ENCODE measurements around the gene SLC25A10. TPM values are rescaled to one million over a fixed set of nuclear protein-coding genes. Genes with fewer than 3 reads are reported as not detected.
A peak's percentile ranks its signal among the peaks of the same experiment; 100 is the strongest.

The SLC25A10 gene
- total and polyA plus RNA-seq, 5 donors from 2014 or later = 2.5 to 4.3 (median 3.4) TPM

DNA sequence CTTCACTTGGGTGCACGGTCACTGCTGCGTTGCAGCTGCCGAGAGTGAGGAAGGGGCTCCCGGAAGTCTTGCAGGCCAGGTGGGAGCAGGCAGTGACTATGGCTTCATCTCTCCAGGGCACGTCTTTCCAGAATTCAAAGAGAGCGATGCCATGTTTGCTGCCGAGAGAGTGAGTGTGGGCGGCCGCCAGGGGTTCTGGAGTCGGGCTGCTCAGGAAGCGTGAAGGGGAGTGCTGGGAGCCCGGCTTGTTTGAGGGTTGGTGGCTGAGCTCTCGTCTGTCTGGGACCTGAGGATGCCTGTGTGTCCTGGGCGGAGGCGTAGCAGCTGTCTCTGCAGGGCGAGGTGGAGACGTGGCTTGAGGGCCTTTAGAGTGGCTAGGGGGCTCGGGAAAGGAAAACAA is 22.0 kb upstream of the SLC25A10 start:
- ATAC-seq (ENCODE audit: low read depth in 2 of 2) (no peak), DNase-seq (no peak)
- Mint-ChIP-seq H3K27me3 (no peaks in the 10 kb centered on the region), H3K27ac (no peak overlapping the region), H3K4me3 (peak overlapping the region in 1 of 4 donors; percentile 58), H3K4me1 (peaks cover 0 to 25% (median 1%) of the 10 kb centered on the region in 4 donors), H3K9me3 (no peaks in the 10 kb centered on the region), H3K36me3 (peaks cover 11% of the 10 kb centered on the region)
- Histone ChIP-seq H3K4me1 (ENCODE audit: control insufficient read depth, insufficient read depth, low read length, poor library complexity, severe bottlenecking) (peaks cover 8% of the 10 kb centered on the region), H3K27me3 (ENCODE audit: control insufficient read depth, insufficient read depth, low read length) (no peaks in the 10 kb centered on the region), H3K36me3 (ENCODE audit: control insufficient read depth, insufficient read depth, low read length) (peaks cover 71% of the 10 kb centered on the region), H3K4me3 (ENCODE audit: low read depth, low read length) (no peak overlapping the region), H3K27ac (ENCODE audit: insufficient read depth, low read length, poor library complexity, severe bottlenecking) (no peak overlapping the region), H3K9me3 (ENCODE audit: control insufficient read depth in 2 of 2, low read length in 2 of 2) (no peaks in the 10 kb centered on the region)

DNA sequence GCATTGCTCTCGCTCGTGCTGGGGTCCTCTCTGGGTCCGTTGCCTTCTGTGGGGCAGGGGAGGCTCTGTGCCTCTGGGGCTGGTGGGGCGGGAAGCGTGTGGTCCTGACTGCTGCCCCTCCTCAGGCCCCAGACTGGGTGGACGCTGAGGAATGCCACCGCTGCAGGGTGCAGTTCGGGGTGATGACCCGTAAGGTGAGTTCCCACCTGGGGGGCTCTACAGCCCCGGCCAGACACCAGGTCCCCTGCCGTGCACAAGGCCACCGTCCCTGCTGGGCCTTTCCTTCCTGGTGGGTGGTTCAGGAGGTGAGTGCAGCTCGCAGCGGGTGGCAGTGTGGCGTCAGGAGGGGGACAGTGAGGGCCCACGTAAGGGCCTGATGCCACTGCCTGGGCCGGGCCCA is 21.5 kb upstream of the SLC25A10 start:
- Mint-ChIP-seq H3K4me3 (peak overlapping the region in 1 of 4 donors; percentile 58), H3K36me3 (peaks cover 11% of the 10 kb centered on the region), H3K4me1 (peaks cover 0 to 20% (median 1%) of the 10 kb centered on the region in 4 donors), H3K9me3 (no peaks in the 10 kb centered on the region), H3K27ac (no peak overlapping the region), H3K27me3 (no peaks in the 10 kb centered on the region)
- H3K27me3 ChIP-seq (ENCODE audit: control insufficient read depth, insufficient read depth, low read length) = no peaks in the 10 kb centered on the region
- H3K4me1 ChIP-seq (ENCODE audit: control insufficient read depth, insufficient read depth, low read length, poor library complexity, severe bottlenecking) = peaks cover 3% of the 10 kb centered on the region
- ATAC-seq (ENCODE audit: low read depth in 2 of 2) (no peak), DNase-seq (no peak)
- H3K27ac ChIP-seq (ENCODE audit: insufficient read depth, low read length, poor library complexity, severe bottlenecking) = no peak overlapping the region
- no peak overlapping the region for H3K4me3 ChIP-seq (ENCODE audit: low read depth, low read length)
- no peaks in the 10 kb centered on the region for H3K9me3 ChIP-seq (ENCODE audit: control insufficient read depth in 2 of 2, low read length in 2 of 2)
- H3K36me3 ChIP-seq (ENCODE audit: control insufficient read depth, insufficient read depth, low read length) = peaks cover 74% of the 10 kb centered on the region

DNA sequence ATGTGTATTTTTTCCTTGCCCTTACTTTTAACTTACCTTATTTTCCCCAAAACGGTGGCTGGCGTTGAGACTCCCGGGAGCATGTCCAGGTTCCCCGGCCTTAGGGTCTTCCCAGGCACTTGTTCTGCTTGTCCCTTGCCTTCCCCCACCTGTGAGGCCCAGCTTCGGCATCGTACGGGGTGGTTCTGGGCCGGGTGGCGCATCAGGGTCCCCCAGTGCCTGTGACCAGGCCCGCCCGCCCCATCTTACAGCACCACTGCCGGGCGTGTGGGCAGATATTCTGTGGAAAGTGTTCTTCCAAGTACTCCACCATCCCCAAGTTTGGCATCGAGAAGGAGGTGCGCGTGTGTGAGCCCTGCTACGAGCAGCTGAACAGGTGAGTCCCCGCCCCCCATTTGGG is 20.9 kb upstream of the SLC25A10 start:
- Histone ChIP-seq H3K27me3 (ENCODE audit: control insufficient read depth, insufficient read depth, low read length) (no peaks in the 10 kb centered on the region), H3K9me3 (ENCODE audit: control insufficient read depth in 2 of 2, low read length in 2 of 2) (no peaks in the 10 kb centered on the region), H3K36me3 (ENCODE audit: control insufficient read depth, insufficient read depth, low read length) (peaks cover 79% of the 10 kb centered on the region), H3K4me3 (ENCODE audit: low read depth, low read length) (no peak overlapping the region), H3K27ac (ENCODE audit: insufficient read depth, low read length, poor library complexity, severe bottlenecking) (no peak overlapping the region), H3K4me1 (ENCODE audit: control insufficient read depth, insufficient read depth, low read length, poor library complexity, severe bottlenecking) (no peaks in the 10 kb centered on the region)
- Mint-ChIP-seq H3K4me1 (peaks cover 0 to 16% (median under 1%) of the 10 kb centered on the region in 4 donors), H3K36me3 (peaks cover 10% of the 10 kb centered on the region), H3K27me3 (no peaks in the 10 kb centered on the region), H3K27ac (peak overlapping the region in 1 of 3 donors; percentile 49), H3K9me3 (no peaks in the 10 kb centered on the region), H3K4me3 (no peak overlapping the region)
- ATAC-seq (ENCODE audit: low read depth in 2 of 2) = no peak
- DNase-seq = no peak

DNA sequence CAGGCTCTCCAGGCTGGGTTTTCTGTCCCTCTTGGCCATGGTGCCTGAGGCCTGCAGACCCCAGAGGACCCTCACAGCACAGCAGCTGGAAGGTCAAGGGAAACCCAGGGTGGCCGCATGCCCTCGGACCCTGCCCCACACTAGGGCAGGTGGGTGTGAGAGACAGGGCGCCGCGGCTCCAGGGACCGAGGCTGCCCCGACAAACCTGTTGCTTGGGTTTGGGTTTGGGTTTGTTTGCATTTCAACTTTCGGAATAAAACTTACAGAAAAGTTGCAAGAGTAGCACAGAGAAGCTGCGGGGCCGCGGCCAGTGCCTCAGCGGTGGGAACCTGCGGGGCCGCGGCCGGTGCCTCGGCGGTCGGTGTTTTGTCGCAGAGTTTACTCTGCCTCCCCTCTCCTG is 20.5 kb upstream of the SLC25A10 start:
- DNase-seq (no peak), ATAC-seq (ENCODE audit: low read depth in 2 of 2) (no peak)
- no peak overlapping the region for H3K4me3 Mint-ChIP-seq
- no peaks in the 10 kb centered on the region for H3K4me1 ChIP-seq (ENCODE audit: control insufficient read depth, insufficient read depth, low read length, poor library complexity, severe bottlenecking)
- H3K36me3 Mint-ChIP-seq = peaks cover 7% of the 10 kb centered on the region
- no peaks in the 10 kb centered on the region for H3K9me3 ChIP-seq (ENCODE audit: control insufficient read depth in 2 of 2, low read length in 2 of 2)
- H3K9me3 Mint-ChIP-seq = no peaks in the 10 kb centered on the region
- H3K4me1 Mint-ChIP-seq = peaks cover 0 to 14% (median 0%) of the 10 kb centered on the region in 4 donors
- H3K27ac Mint-ChIP-seq = no peak overlapping the region
- H3K36me3 ChIP-seq (ENCODE audit: control insufficient read depth, insufficient read depth, low read length) = peaks cover 79% of the 10 kb centered on the region
- H3K27me3 ChIP-seq (ENCODE audit: control insufficient read depth, insufficient read depth, low read length) = no peaks in the 10 kb centered on the region
- H3K27me3 Mint-ChIP-seq = no peaks in the 10 kb centered on the region
- H3K27ac ChIP-seq (ENCODE audit: insufficient read depth, low read length, poor library complexity, severe bottlenecking) = no peak overlapping the region
- H3K4me3 ChIP-seq (ENCODE audit: low read depth, low read length) = no peak overlapping the region

GRCh38 chr17:81693509-81694210 is 18.4 kb upstream of the SLC25A10 start:
- Mint-ChIP-seq H3K4me3 (no peak overlapping the region), H3K36me3 (peaks cover 10% of the 10 kb centered on the region), H3K9me3 (no peaks in the 10 kb centered on the region), H3K4me1 (peaks cover 0 to 8% (median 0%) of the 10 kb centered on the region in 4 donors), H3K27ac (no peak overlapping the region), H3K27me3 (no peaks in the 10 kb centered on the region)
- ATAC-seq (ENCODE audit: low read depth in 2 of 2) (no peak), DNase-seq (no peak)
- Histone ChIP-seq H3K9me3 (ENCODE audit: control insufficient read depth in 2 of 2, low read length in 2 of 2) (no peaks in the 10 kb centered on the region), H3K36me3 (ENCODE audit: control insufficient read depth, insufficient read depth, low read length) (peaks cover 76% of the 10 kb centered on the region), H3K4me1 (ENCODE audit: control insufficient read depth, insufficient read depth, low read length, poor library complexity, severe bottlenecking) (no peaks in the 10 kb centered on the region), H3K4me3 (ENCODE audit: low read depth, low read length) (no peak overlapping the region), H3K27ac (ENCODE audit: insufficient read depth, low read length, poor library complexity, severe bottlenecking) (no peak overlapping the region), H3K27me3 (ENCODE audit: control insufficient read depth, insufficient read depth, low read length) (no peaks in the 10 kb centered on the region)

DNA sequence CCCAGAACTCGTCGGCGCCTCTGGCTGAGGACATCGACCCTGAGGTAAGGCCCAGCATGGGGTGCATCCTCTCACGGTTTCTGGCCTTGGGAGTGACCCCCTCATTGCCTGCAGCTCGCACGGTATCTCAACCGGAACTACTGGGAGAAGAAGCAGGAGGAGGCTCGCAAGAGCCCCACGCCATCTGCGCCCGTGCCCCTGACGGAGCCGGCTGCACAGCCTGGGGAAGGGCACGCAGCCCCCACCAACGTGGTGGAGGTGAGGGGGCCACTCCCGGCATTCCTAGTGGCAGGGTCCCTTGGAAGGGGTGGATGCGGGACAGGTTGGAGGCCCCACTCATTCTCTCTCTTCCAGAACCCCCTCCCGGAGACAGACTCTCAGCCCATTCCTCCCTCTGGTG is 17.3 kb upstream of the SLC25A10 start:
- peaks cover 72% of the 10 kb centered on the region for H3K36me3 ChIP-seq (ENCODE audit: control insufficient read depth, insufficient read depth, low read length)
- no peaks in the 10 kb centered on the region for H3K27me3 ChIP-seq (ENCODE audit: control insufficient read depth, insufficient read depth, low read length)
- no peaks in the 10 kb centered on the region for H3K4me1 ChIP-seq (ENCODE audit: control insufficient read depth, insufficient read depth, low read length, poor library complexity, severe bottlenecking)
- H3K4me1 Mint-ChIP-seq = peaks cover 0 to 4% (median 0%) of the 10 kb centered on the region in 4 donors
- H3K36me3 Mint-ChIP-seq = peaks cover 12% of the 10 kb centered on the region
- H3K27ac ChIP-seq (ENCODE audit: insufficient read depth, low read length, poor library complexity, severe bottlenecking) = no peak overlapping the region
- DNase-seq (no peak), ATAC-seq (ENCODE audit: low read depth in 2 of 2) (no peak)
- H3K27ac Mint-ChIP-seq = no peak overlapping the region
- H3K9me3 ChIP-seq (ENCODE audit: control insufficient read depth in 2 of 2, low read length in 2 of 2) = no peaks in the 10 kb centered on the region
- no peaks in the 10 kb centered on the region for H3K9me3 Mint-ChIP-seq
- H3K27me3 Mint-ChIP-seq = no peaks in the 10 kb centered on the region
- no peak overlapping the region for H3K4me3 Mint-ChIP-seq
- H3K4me3 ChIP-seq (ENCODE audit: low read depth, low read length) = no peak overlapping the region

DNA sequence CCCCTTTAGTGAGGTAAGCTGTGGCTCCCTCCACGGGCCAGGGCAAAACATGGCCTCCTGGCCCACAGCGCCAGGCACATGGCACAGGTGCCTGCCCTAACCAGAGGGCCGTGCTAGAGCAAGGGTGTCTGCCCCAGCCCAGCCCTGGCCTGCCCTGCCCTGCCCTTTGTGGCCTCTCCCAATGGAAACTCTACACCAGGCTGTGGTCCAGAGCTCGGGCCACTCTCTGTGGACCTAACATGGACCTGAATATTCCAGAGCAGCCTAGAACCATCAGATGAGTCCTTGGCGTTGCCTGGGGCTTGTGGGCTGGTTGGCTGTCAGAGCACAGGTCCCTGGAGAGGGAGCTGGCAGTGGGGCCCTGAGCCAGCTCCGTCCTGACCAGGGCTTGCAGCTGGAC is 16.9 kb upstream of the SLC25A10 start:
- no peak overlapping the region for H3K27ac Mint-ChIP-seq
- H3K4me3 ChIP-seq (ENCODE audit: low read depth, low read length) = no peak overlapping the region
- H3K36me3 Mint-ChIP-seq = peaks cover 12% of the 10 kb centered on the region
- peaks cover 68% of the 10 kb centered on the region for H3K36me3 ChIP-seq (ENCODE audit: control insufficient read depth, insufficient read depth, low read length)
- no peak overlapping the region for H3K4me3 Mint-ChIP-seq
- H3K27me3 ChIP-seq (ENCODE audit: control insufficient read depth, insufficient read depth, low read length) = no peaks in the 10 kb centered on the region
- H3K4me1 ChIP-seq (ENCODE audit: control insufficient read depth, insufficient read depth, low read length, poor library complexity, severe bottlenecking) = no peaks in the 10 kb centered on the region
- H3K4me1 Mint-ChIP-seq = peaks cover 0 to under 1% (median 0%) of the 10 kb centered on the region in 4 donors
- ATAC-seq (ENCODE audit: low read depth in 2 of 2) (no peak), DNase-seq (no peak)
- no peaks in the 10 kb centered on the region for H3K27me3 Mint-ChIP-seq
- no peaks in the 10 kb centered on the region for H3K9me3 Mint-ChIP-seq
- H3K27ac ChIP-seq (ENCODE audit: insufficient read depth, low read length, poor library complexity, severe bottlenecking) = no peak overlapping the region
- H3K9me3 ChIP-seq (ENCODE audit: control insufficient read depth in 2 of 2, low read length in 2 of 2) = no peaks in the 10 kb centered on the region

DNA sequence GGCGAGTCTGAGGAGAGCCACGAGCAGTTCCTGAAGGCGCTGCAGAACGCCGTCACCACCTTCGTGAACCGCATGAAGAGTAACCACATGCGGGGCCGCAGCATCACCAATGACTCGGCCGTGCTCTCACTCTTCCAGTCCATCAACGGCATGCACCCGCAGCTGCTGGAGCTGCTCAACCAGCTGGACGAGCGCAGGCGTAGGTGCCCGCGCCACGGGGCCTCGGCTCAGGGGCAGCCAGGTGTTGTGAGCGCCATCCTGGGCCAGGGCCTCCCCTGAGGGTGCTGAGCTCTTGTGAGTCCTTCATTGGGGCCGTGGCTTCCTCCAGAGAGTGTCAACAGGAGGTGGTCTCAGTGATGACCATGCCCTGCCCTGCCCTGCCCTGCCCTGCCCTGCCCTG is 16.3 kb upstream of the SLC25A10 start:
- DNase-seq (no peak), ATAC-seq (ENCODE audit: low read depth in 2 of 2) (no peak)
- no peaks in the 10 kb centered on the region for H3K4me1 ChIP-seq (ENCODE audit: control insufficient read depth, insufficient read depth, low read length, poor library complexity, severe bottlenecking)
- H3K4me1 Mint-ChIP-seq = peaks cover 0 to 2% (median 0%) of the 10 kb centered on the region in 4 donors
- no peak overlapping the region for H3K27ac Mint-ChIP-seq
- H3K9me3 Mint-ChIP-seq = no peaks in the 10 kb centered on the region
- H3K9me3 ChIP-seq (ENCODE audit: control insufficient read depth in 2 of 2, low read length in 2 of 2) = no peaks in the 10 kb centered on the region
- H3K27me3 ChIP-seq (ENCODE audit: control insufficient read depth, insufficient read depth, low read length) = no peaks in the 10 kb centered on the region
- no peaks in the 10 kb centered on the region for H3K27me3 Mint-ChIP-seq
- peaks cover 65% of the 10 kb centered on the region for H3K36me3 ChIP-seq (ENCODE audit: control insufficient read depth, insufficient read depth, low read length)
- no peak overlapping the region for H3K4me3 Mint-ChIP-seq
- H3K36me3 Mint-ChIP-seq = peaks cover 12% of the 10 kb centered on the region
- no peak overlapping the region for H3K4me3 ChIP-seq (ENCODE audit: low read depth, low read length)
- no peak overlapping the region for H3K27ac ChIP-seq (ENCODE audit: insufficient read depth, low read length, poor library complexity, severe bottlenecking)

Data from CD4-positive, CD25-positive, alpha-beta regulatory T cell (primary cell).